Upper lobe of left lung (tissue), 4 donors: ENCODE measurements around the gene PTPRH.

Experiments
- POLR2AphosphoS5 ChIP-seq, 2 donors: sonication (generic); formaldehyde crosslinking; IDR thresholded peaks; one replicate each; pipeline ENCODE4 v1.5.1; 2017; ENCODE audit warnings: antibody characterized with exemption in 2 of 2
- TF ChIP-seq, protein P1 (sequence below), 6 experiments: fragments of 450-650 bp in 4 of 6; fragments of 200-600 bp in 2 of 6; sonication (generic) in 2 of 6; IDR thresholded peaks; one replicate each; pipeline ENCODE4 v1.5.1; 2016 to 2019; ENCODE audit warnings: antibody characterized with exemption in 6 of 6

GRCh38 chr19:55132453-55133129 lies 76.7 kb downstream of the PTPRH start:
- TF ChIP-seq, protein P1, sequence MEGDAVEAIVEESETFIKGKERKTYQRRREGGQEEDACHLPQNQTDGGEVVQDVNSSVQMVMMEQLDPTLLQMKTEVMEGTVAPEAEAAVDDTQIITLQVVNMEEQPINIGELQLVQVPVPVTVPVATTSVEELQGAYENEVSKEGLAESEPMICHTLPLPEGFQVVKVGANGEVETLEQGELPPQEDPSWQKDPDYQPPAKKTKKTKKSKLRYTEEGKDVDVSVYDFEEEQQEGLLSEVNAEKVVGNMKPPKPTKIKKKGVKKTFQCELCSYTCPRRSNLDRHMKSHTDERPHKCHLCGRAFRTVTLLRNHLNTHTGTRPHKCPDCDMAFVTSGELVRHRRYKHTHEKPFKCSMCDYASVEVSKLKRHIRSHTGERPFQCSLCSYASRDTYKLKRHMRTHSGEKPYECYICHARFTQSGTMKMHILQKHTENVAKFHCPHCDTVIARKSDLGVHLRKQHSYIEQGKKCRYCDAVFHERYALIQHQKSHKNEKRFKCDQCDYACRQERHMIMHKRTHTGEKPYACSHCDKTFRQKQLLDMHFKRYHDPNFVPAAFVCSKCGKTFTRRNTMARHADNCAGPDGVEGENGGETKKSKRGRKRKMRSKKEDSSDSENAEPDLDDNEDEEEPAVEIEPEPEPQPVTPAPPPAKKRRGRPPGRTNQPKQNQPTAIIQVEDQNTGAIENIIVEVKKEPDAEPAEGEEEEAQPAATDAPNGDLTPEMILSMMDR (IDR thresholded peaks at IDR 0.05): peak in 3 of 6 experiments; percentile 12 to 16 (median 12)
- no peak for TF ChIP-seq POLR2AphosphoS5 (IDR thresholded peaks at IDR 0.05)
